ENCODE results near the gene PDE4B. TPM values are rescaled to one million over a fixed set of nuclear protein-coding genes. Genes with fewer than 3 reads are reported as not detected.

The PDE4B gene
- total RNA-seq, 1 donor, result 2.3 TPM

DNA sequence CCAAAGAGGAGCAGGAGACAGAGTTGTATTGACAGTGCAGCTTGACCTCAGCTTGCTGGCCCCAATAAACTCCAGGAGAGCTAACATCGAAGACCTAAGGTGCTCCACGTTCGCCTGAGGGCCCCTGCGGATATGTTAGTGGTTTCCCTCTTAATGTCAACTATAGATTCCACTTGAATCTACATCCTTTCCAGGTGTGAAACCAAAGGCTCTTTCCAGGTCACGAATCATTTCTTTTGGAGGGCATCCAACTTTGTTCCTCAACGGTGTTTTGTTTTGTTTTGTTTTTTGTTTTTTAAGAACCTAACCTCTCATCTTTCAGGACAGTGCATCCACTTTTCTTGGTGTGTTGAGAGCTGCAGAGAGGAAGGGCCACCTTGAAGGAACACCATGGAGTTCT lies 473.7 kb downstream of the PDE4B start:
- no peak overlapping the region for H3K4me3 ChIP-seq (ENCODE audit: low read depth, low read length)
- no peak for DNase-seq (ENCODE audit: low read depth)
- no peak for TF ChIP-seq CTCF (IDR thresholded peaks at IDR 0.05; ENCODE audit: insufficient read depth, low read length)

GRCh38 chr1:66266756-66267155 lies 474.1 kb downstream of the PDE4B start:
- DNase-seq (ENCODE audit: low read depth), result no peak
- H3K4me3 ChIP-seq (ENCODE audit: low read depth, low read length), result no peak overlapping the region
- TF ChIP-seq CTCF (IDR thresholded peaks at IDR 0.05; ENCODE audit: insufficient read depth, low read length), result no peak

- DNase-seq (ENCODE audit: low read depth), result peak; percentile 76
- no peak for TF ChIP-seq CTCF (IDR thresholded peaks at IDR 0.05; ENCODE audit: insufficient read depth, low read length)
- no peak overlapping the region for H3K4me3 ChIP-seq (ENCODE audit: low read depth, low read length)
Measured at GRCh38 chr1:66267201-66267940, 474.7 kb downstream of the PDE4B start.

- no peak for DNase-seq (ENCODE audit: low read depth)
- TF ChIP-seq CTCF (IDR thresholded peaks at IDR 0.05; ENCODE audit: insufficient read depth, low read length), result no peak
- H3K4me3 ChIP-seq (ENCODE audit: low read depth, low read length), result no peak overlapping the region
Measured at GRCh38 chr1:66269222-66269621, 476.5 kb downstream of the PDE4B start.

DNA sequence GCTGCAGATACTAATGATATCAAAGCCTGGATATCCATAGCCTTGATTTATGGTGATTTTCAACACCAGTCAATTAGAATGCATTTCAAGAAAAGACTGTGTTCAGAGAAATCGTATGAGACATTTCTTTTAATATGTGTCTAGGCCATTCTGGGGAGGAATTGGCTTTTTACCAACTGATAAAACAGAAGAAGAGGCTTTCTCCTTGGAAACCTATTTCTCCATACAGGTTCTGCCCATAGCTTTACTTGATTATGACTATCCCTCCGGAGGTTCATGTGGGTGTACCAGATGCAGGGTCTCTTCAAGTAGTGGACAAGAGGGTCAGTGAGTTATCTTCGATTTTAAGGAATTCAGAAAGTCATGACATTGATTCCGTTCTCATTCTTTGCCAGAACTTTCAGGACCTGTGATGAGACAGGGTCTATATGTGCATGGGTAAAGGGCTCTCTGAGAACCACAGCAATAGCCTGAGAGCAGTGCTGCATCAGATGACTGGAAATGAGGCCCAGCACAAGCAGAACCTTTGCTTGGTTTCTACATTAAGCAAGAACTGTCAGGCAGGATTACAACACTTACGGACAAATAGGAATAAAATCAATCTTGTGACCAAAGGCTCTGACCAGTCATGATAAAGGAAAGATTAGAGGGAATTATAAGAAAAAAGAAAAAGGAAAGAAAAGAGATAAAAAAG lies 477.6 kb downstream of the PDE4B start:
- DNase-seq (ENCODE audit: low read depth), result peak; percentile 89
- TF ChIP-seq CTCF (IDR thresholded peaks at IDR 0.05; ENCODE audit: insufficient read depth, low read length), result no peak
- H3K4me3 ChIP-seq (ENCODE audit: low read depth, low read length), result no peak overlapping the region

DNA sequence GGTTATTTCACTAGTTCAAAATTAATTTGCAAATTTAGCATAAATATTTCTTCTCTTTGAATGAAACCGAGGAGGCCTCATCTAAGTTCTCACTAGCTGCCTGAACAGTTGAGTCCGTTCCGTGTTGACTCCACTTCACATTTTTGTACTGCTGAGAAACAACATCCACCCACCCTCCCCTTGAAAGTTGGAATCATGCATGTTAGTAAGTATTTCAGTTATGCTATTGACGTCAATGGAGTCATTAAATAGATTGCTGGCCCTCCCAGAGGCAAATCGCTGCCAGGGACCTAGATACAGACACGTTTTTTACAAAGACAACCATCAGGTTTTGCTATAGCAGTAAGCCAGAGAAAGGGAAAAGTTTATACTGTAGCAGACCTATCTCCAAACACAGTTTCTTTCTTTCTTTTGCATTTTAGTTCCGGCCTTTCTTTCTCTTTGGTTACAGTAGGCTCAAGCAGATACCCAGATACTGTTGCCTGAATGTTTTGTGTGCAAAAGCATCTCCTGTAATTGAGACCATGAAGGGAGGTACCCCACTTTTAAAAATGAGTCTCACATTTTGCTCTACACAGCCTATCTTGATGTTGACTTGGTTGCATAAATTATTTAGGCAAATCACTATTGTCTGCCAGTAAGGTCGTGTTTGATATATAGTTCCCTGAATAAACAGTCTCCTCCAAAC lies 478.7 kb downstream of the PDE4B start:
- no peak for TF ChIP-seq CTCF (IDR thresholded peaks at IDR 0.05; ENCODE audit: insufficient read depth, low read length)
- peak; percentile 100 for DNase-seq (ENCODE audit: low read depth)
- H3K4me3 ChIP-seq (ENCODE audit: low read depth, low read length), result peak overlapping the region; percentile 29
